SK-N-SH treated with all-trans-retinoic acid at 6 μM for 48 hours (cell line): ENCODE measurements around the gene REPIN1.

Source experiments
- ATAC-seq: fragments of 200-7000 bp; cut with Tn5 transposase; 3 replicates; pipeline ENCODE4 v1.9.1; 2020; ENCODE audit warnings: mild to moderate bottlenecking, moderate library complexity
- ARNTL ChIP-seq: fragments of 450-650 bp; formaldehyde crosslinking; IDR thresholded peaks from 2 replicates; pipeline ENCODE4 v1.5.0; 2020; ENCODE audit warnings: low read depth, mild to moderate bottlenecking, moderate library complexity, borderline replicate concordance
- CSDC2 ChIP-seq: fragments of 250-450 bp; sonication (Bioruptor Pico); IDR thresholded peaks from 2 replicates; pipeline ENCODE4 v1.5.0; 2020; ENCODE audit warnings: mild to moderate bottlenecking, moderate library complexity
- CSRNP3 ChIP-seq: fragments of 250-450 bp; sonication (Bioruptor Pico); IDR thresholded peaks from 2 replicates; pipeline ENCODE4 v1.5.1; 2021; ENCODE audit warnings: mild to moderate bottlenecking, moderate library complexity
- ESRRG ChIP-seq: fragments of 250-450 bp; sonication (Bioruptor Pico); IDR thresholded peaks from 2 replicates; pipeline ENCODE4 v1.6.1; 2021; ENCODE audit warnings: mild to moderate bottlenecking
- GLIS3 ChIP-seq: fragments of 250-450 bp; sonication (Bioruptor Pico); IDR thresholded peaks from 2 replicates; pipeline ENCODE4 v1.5.0; 2020; ENCODE audit warnings: mild to moderate bottlenecking, moderate library complexity
- ISL1 ChIP-seq: fragments of 250-450 bp; sonication (Bioruptor Pico); IDR thresholded peaks from 2 replicates; pipeline ENCODE4 v2.1.2; 2022; ENCODE audit warnings: mild to moderate bottlenecking, moderate library complexity
- POU6F1 ChIP-seq: fragments of 250-450 bp; sonication (Bioruptor Pico); IDR thresholded peaks from 2 replicates; pipeline ENCODE4 v1.8.0; 2021; ENCODE audit warnings: low read depth, mild to moderate bottlenecking, moderate library complexity, borderline replicate concordance
- PPARA ChIP-seq: fragments of 250-450 bp; sonication (Bioruptor Pico); IDR thresholded peaks from 2 replicates; pipeline ENCODE4 v1.5.0; 2020; ENCODE audit warnings: mild to moderate bottlenecking, borderline replicate concordance
- SNAI2 ChIP-seq: fragments of 250-450 bp; sonication (Bioruptor Pico); IDR thresholded peaks from 2 replicates; pipeline ENCODE4 v1.5.0; 2020; ENCODE audit warnings: mild to moderate bottlenecking, moderate library complexity
- TCF4 ChIP-seq: fragments of 250-450 bp; sonication (Bioruptor Pico); IDR thresholded peaks from 2 replicates; pipeline ENCODE4 v1.8.0; 2021; ENCODE audit warnings: mild to moderate bottlenecking, moderate library complexity, borderline replicate concordance
- TOX ChIP-seq: fragments of 250-450 bp; sonication (Bioruptor Pico); IDR thresholded peaks from 2 replicates; pipeline ENCODE4 v1.8.0; 2021; ENCODE audit warnings: mild to moderate bottlenecking, moderate library complexity, borderline replicate concordance
- TSHZ2 ChIP-seq: fragments of 250-450 bp; sonication (Bioruptor Pico); IDR thresholded peaks from 2 replicates; pipeline ENCODE4 v1.5.0; 2020; ENCODE audit warnings: mild to moderate bottlenecking, moderate library complexity
- ZC3H10 ChIP-seq: fragments of 250-450 bp; sonication (Bioruptor Pico); IDR thresholded peaks from 2 replicates; pipeline ENCODE4 v1.5.1; 2021; ENCODE audit warnings: mild to moderate bottlenecking, moderate library complexity
- ZFP3 ChIP-seq: fragments of 250-450 bp; sonication (Bioruptor Pico); IDR thresholded peaks from 2 replicates; pipeline ENCODE4 v1.5.0; 2020; ENCODE audit warnings: mild to moderate bottlenecking, moderate library complexity
- ZFP30 ChIP-seq: fragments of 450-650 bp; formaldehyde crosslinking; IDR thresholded peaks from 2 replicates; pipeline ENCODE4 v1.5.0; 2022; ENCODE audit warnings: mild to moderate bottlenecking, moderate library complexity
- ZNF565 ChIP-seq: fragments of 450-650 bp; formaldehyde crosslinking; conservative IDR thresholded peaks from 2 replicates; pipeline ENCODE4 v1.5.0; 2020; ENCODE audit warnings: low read depth, mild to moderate bottlenecking, moderate library complexity
- ZNF70 ChIP-seq: fragments of 450-650 bp; formaldehyde crosslinking; IDR thresholded peaks from 2 replicates; pipeline ENCODE4 v1.5.0; 2020; ENCODE audit warnings: mild to moderate bottlenecking, moderate library complexity
- ZNF8 ChIP-seq: fragments of 450-650 bp; formaldehyde crosslinking; IDR thresholded peaks from 2 replicates; pipeline ENCODE4 v1.5.0; 2020; ENCODE audit warnings: mild to moderate bottlenecking, moderate library complexity
- TF ChIP-seq, protein P1 (sequence below): fragments of 250-450 bp; sonication (Bioruptor Pico); IDR thresholded peaks from 2 replicates; pipeline ENCODE4 v1.8.0; 2020; ENCODE audit warnings: mild to moderate bottlenecking, moderate library complexity, borderline replicate concordance
- TF ChIP-seq, protein P2 (sequence below): fragments of 250-450 bp; sonication (Bioruptor Pico); IDR thresholded peaks from 2 replicates; pipeline ENCODE4 v1.5.1; 2020; ENCODE audit warnings: low read depth, mild to moderate bottlenecking, moderate library complexity

REPIN1 gene

DNA sequence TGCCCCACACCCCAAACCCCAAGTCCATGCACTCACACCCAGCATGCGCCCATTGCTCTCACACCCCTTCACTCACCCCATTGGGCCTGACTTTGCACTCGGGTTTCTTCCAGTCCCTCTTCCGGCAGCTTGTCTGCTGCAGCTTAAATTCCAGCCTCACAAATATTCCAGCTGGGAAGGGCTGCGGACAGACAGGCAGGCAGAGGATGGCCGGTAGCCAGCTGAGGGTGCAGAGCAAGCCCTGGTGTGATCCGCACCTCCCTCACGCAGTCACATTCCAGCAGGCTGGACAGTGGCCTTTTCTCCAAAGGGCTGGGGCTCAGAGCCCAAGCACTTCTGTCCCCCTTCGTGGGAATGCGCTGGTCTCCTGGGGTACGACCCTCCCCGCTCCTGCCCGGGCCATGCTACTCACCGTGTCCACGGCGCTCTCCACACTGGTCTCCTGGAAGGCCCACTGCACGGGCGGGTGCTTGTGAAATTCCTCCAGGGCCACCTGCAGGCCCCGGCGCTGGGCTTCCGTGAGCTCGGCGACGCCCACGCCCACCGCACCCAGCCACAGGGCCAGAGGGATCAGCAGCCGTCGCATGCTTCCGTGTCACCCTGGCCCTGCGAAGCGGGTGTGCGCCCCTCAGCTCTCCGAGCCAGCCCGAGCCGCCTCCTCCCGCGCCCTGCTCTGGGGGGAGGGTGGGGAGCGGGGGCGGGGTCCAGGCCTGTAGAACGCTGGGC is 28.4 kb upstream of the REPIN1 start:
- TF ChIP-seq POU6F1 (CRISPR knock-in tag) (no peak), GLIS3 (no peak), CSRNP3 (CRISPR knock-in tag) (no peak), TCF4 (no peak), ZNF565 (CRISPR knock-in tag) (no peak), ISL1 (no peak), ZFP30 (CRISPR knock-in tag) (no peak), ARNTL (CRISPR knock-in tag) (no peak), ZFP3 (CRISPR knock-in tag) (no peak), TOX (CRISPR knock-in tag) (no peak), ZC3H10 (CRISPR knock-in tag) (no peak), ESRRG (CRISPR knock-in tag) (no peak), PPARA (CRISPR knock-in tag) (no peak), ZNF70 (CRISPR knock-in tag) (no peak), CSDC2 (CRISPR knock-in tag) (no peak), SNAI2 (CRISPR knock-in tag) (no peak), TSHZ2 (CRISPR knock-in tag) (no peak)
- TF ChIP-seq, protein P1, sequence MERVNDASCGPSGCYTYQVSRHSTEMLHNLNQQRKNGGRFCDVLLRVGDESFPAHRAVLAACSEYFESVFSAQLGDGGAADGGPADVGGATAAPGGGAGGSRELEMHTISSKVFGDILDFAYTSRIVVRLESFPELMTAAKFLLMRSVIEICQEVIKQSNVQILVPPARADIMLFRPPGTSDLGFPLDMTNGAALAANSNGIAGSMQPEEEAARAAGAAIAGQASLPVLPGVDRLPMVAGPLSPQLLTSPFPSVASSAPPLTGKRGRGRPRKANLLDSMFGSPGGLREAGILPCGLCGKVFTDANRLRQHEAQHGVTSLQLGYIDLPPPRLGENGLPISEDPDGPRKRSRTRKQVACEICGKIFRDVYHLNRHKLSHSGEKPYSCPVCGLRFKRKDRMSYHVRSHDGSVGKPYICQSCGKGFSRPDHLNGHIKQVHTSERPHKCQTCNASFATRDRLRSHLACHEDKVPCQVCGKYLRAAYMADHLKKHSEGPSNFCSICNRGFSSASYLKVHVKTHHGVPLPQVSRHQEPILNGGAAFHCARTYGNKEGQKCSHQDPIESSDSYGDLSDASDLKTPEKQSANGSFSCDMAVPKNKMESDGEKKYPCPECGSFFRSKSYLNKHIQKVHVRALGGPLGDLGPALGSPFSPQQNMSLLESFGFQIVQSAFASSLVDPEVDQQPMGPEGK: no peak
- TF ChIP-seq, protein P2, sequence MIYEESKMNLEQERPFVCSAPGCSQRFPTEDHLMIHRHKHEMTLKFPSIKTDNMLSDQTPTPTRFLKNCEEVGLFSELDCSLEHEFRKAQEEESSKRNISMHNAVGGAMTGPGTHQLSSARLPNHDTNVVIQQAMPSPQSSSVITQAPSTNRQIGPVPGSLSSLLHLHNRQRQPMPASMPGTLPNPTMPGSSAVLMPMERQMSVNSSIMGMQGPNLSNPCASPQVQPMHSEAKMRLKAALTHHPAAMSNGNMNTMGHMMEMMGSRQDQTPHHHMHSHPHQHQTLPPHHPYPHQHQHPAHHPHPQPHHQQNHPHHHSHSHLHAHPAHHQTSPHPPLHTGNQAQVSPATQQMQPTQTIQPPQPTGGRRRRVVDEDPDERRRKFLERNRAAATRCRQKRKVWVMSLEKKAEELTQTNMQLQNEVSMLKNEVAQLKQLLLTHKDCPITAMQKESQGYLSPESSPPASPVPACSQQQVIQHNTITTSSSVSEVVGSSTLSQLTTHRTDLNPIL (CRISPR knock-in tag): no peak
- ATAC-seq: no peak

GRCh38 chr7:150340875-150341262 is 27.8 kb upstream of the REPIN1 start:
- TF ChIP-seq CSDC2 (CRISPR knock-in tag): no peak
- TF ChIP-seq ZNF8: no peak
- TF ChIP-seq ISL1: no peak
- no peak for TF ChIP-seq ZNF565 (CRISPR knock-in tag)
- ATAC-seq: no peak

DNA sequence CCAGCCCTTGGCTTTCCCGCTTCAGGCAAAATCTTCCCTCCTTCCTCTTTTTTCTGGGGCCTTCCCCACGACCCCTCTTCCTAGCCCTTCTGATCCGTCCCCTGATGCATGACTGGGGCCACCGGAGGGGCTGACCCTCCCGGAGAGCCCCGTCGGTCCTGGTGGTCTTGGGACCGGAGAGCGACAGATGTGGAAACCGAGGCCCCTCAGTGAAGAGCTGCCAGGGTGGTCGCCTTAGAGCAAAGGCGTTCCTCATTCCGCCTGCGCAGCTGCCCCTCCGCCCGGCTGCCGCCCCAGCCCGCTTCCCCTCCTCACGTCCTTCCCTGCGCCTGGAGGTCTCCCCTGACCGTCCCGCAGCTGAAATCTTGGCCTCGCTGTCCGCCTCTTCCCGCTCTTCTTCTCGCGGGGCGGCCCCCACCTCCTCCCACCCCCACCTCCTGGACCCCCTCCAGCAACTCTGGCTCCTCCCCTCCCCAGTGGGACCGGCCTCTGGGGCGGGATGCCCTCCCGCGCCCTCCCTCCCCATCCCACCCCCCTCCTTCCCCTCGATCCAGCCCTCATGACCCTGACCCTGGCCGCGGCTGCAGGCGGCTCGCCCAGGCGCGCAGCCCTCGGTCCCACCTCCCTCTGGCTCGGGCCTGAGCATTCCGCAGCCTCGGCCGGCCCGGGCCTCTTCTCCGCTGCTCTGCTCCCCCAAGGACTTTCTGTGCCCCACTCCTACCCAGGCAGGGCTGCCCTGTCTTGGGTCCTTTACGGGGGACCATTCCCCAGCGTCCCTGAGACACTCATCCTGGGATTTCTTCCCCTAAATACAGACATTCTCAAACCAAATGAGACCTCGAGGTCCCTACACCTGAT is 27.1 kb upstream of the REPIN1 start, which contains the start of gene RARRES2:
TSS of gene RARRES2 (minus strand) at position 367 of the 858 bp plus-strand sequence. CDS start 1,020 bp downstream, outside the sequence.
- ATAC-seq: peak; percentile 17; the same call in 2 of the 3 replicates
- TF ChIP-seq, protein P1: no peak
- TF ChIP-seq ESRRG (CRISPR knock-in tag) (no peak), TOX (CRISPR knock-in tag) (no peak), ZNF8 (no peak), TCF4 (no peak), CSDC2 (CRISPR knock-in tag) (no peak), ZFP3 (CRISPR knock-in tag) (no peak), ARNTL (CRISPR knock-in tag) (no peak), ZNF565 (CRISPR knock-in tag) (no peak), GLIS3 (no peak), ISL1 (no peak), POU6F1 (CRISPR knock-in tag) (no peak), ZC3H10 (CRISPR knock-in tag) (no peak)
